Ovary (tissue), 3 donors: ENCODE measurements around the gene MSI2.

ENCODE experiments used
- CTCF ChIP-seq, 3 donors: fragments of 450-650 bp in 2 of 3; fragments of 200-600 bp in 1 of 3; IDR thresholded peaks; one replicate each; pipeline versions ENCODE4 v1.5.1 to v1.8.0; 2016 to 2022; ENCODE audit warnings: antibody characterized with exemption in 3 of 3, mild to moderate bottlenecking in 1 of 3
- EP300 ChIP-seq: sonication (generic); formaldehyde crosslinking; IDR thresholded peaks from one replicate; pipeline ENCODE4 v1.6.1; 2017; ENCODE audit warnings: antibody characterized with exemption
- POLR2A ChIP-seq: fragments of 450-650 bp; IDR thresholded peaks from one replicate; pipeline ENCODE4 v1.6.1; 2017; ENCODE audit warnings: antibody characterized with exemption, mild to moderate bottlenecking, moderate library complexity
- donor health status: DM: no; HTN: no; CAD: no.

DNA sequence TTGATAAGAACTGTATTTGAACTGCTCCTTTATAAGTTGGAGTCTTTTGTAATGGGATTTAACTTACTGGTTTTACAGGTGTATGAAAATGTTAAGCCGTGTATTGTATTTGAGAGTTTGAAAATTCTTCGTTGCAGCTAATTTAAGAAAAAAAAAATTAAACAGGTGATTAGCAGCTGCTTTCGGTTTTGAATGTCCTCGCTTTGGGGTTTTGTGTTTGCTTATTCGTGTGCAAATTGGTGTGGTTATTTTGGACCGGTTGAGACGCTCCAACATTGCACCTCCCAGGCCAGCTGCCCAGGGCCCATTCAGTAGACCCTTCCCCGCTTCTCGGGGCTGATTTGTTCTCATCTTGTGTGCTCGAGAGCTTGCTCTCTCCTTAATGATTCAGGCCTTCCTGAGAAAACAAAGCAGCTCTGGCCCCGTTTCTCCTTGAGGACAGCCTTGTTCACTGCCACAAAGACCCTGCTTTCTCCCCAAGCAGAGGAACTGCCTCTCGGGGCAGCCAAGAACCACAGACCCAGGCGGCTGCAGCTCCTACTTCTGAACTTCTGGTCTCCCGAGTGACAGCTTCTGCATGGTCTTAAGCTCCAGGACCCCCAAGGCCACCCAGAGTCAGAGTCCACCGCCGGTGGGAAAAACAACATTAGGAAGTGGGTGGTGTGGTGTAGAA is 100.5 kb downstream of the MSI2 start:
- TF ChIP-seq CTCF (IDR thresholded peaks at IDR 0.05) (no peak), EP300 (no peak), POLR2A (no peak)
